HepG2 (cell line): Measurements from ENCODE around the gene MASP2. TPM values are rescaled to one million over a fixed set of nuclear protein-coding genes. Genes with fewer than 3 reads are reported as not detected.

Source experiments
- IKZF4 ChIP-seq: sonication (generic); formaldehyde crosslinking; IDR thresholded peaks from 2 replicates; pipeline ENCODE4 v1.5.1; 2020; ENCODE audit warnings: borderline replicate concordance, mild to moderate bottlenecking, low read depth, missing genetic modification reagents; ENCODE audit errors: not compliant biosample characterization
- KMT2B ChIP-seq: IDR thresholded peaks from 2 replicates; pipeline ENCODE4 v1.6.1; 2016; ENCODE audit warnings: missing genetic modification reagents, missing compliant biosample characterization
- MAFG ChIP-seq: sonication (generic); formaldehyde crosslinking; IDR thresholded peaks from 2 replicates; pipeline ENCODE4 v1.5.1; 2020; ENCODE audit warnings: mild to moderate bottlenecking, missing genetic modification reagents
- MED8 ChIP-seq: sonication (generic); formaldehyde crosslinking; IDR thresholded peaks from 2 replicates; pipeline ENCODE4 v1.8.1; 2023; ENCODE audit warnings: mild to moderate bottlenecking, missing genetic modification reagents; ENCODE audit not compliant: insufficient replicate concordance
- TAF1 ChIP-seq: sonication (generic); formaldehyde crosslinking; IDR thresholded peaks from 2 replicates; pipeline ENCODE4 v1.4.0; 2020; ENCODE audit warnings: missing genetic modification reagents
- ZBTB20 ChIP-seq: sonication (generic); formaldehyde crosslinking; IDR thresholded peaks from 2 replicates; pipeline ENCODE4 v1.8.1; 2023; ENCODE audit warnings: missing genetic modification reagents, low read depth, mild to moderate bottlenecking, borderline replicate concordance
- ZNF138 ChIP-seq: sonication (generic); formaldehyde crosslinking; IDR thresholded peaks from 2 replicates; pipeline ENCODE4 v1.5.0; 2020; ENCODE audit warnings: mild to moderate bottlenecking, low read depth, missing genetic modification reagents
- ZNF30 ChIP-seq: sonication (generic); formaldehyde crosslinking; IDR thresholded peaks from 2 replicates; pipeline ENCODE4 v1.5.0; 2020; ENCODE audit warnings: mild to moderate bottlenecking, missing genetic modification reagents
- ZNF577 ChIP-seq: sonication (generic); formaldehyde crosslinking; IDR thresholded peaks from 2 replicates; pipeline ENCODE4 v1.4.0; 2020; ENCODE audit warnings: mild to moderate bottlenecking, low read depth, missing genetic modification reagents, borderline replicate concordance
- ZNF749 ChIP-seq: sonication (generic); formaldehyde crosslinking; IDR thresholded peaks from 2 replicates; pipeline ENCODE4 v1.8.0; 2022; ENCODE audit warnings: mild to moderate bottlenecking, missing genetic modification reagents, moderate library complexity, borderline replicate concordance
- polyA plus RNA-seq, 8 experiments: library from polyadenylated mRNA; depleted of rRNA in 3 of 8; stranded (reverse) in 7 of 8; unstranded in 1 of 8; fragments of >200 nt; fragmentation: Illumina TruSeq in 4 of 8; extraction: Trizol in 4 of 8; gene quantifications; 2 replicates each; pipeline versions ENCODE4 v1.2.1 to v1.2.3, GENCODE V29; 2011 to 2016; ENCODE audit warnings: low read depth in 4 of 8, missing spikeins in 1 of 8, mixed read lengths in 1 of 8; ENCODE audit not compliant: insufficient read depth in 1 of 8
- total RNA-seq, 5 experiments: library from RNA; depleted of rRNA; stranded (reverse); fragments of >200 nt; fragmentation: Illumina TruSeq; extraction: Trizol; gene quantifications; 2 replicates each; pipeline ENCODE4 v1.2.3, GENCODE V29; 2016; ENCODE audit warnings: low read depth in 1 of 5
- TF ChIP-seq, protein P1 (sequence below): sonication (generic); formaldehyde crosslinking; IDR thresholded peaks from 2 replicates; pipeline ENCODE4 v1.4.0; 2020; ENCODE audit warnings: mild to moderate bottlenecking, missing genetic modification reagents
- TF ChIP-seq, protein P2 (sequence below): sonication (generic); formaldehyde crosslinking; IDR thresholded peaks from 2 replicates; pipeline ENCODE4 v1.5.1; 2020; ENCODE audit warnings: missing genetic modification reagents, mild to moderate bottlenecking, borderline replicate concordance
- TF ChIP-seq, protein P3 (sequence below): sonication (generic); formaldehyde crosslinking; IDR thresholded peaks from 2 replicates; pipeline ENCODE4 v1.8.1; 2023; ENCODE audit warnings: mild to moderate bottlenecking, missing genetic modification reagents
- TF ChIP-seq, protein P4 (sequence below): sonication (generic); formaldehyde crosslinking; IDR thresholded peaks from 2 replicates; pipeline ENCODE4 v1.5.0; 2020; ENCODE audit warnings: mild to moderate bottlenecking, missing genetic modification reagents
- TF ChIP-seq, protein P5 (sequence below): sonication (generic); formaldehyde crosslinking; IDR thresholded peaks from 2 replicates; pipeline ENCODE4 v1.4.0; 2020; ENCODE audit warnings: missing genetic modification reagents

The MASP2 gene
- total and polyA plus RNA-seq, 2 of the 13 experiments (the other 11 are each of a cell fraction or from before 2014, with no cell fraction given) = 7.1 to 11.8 TPM

DNA sequence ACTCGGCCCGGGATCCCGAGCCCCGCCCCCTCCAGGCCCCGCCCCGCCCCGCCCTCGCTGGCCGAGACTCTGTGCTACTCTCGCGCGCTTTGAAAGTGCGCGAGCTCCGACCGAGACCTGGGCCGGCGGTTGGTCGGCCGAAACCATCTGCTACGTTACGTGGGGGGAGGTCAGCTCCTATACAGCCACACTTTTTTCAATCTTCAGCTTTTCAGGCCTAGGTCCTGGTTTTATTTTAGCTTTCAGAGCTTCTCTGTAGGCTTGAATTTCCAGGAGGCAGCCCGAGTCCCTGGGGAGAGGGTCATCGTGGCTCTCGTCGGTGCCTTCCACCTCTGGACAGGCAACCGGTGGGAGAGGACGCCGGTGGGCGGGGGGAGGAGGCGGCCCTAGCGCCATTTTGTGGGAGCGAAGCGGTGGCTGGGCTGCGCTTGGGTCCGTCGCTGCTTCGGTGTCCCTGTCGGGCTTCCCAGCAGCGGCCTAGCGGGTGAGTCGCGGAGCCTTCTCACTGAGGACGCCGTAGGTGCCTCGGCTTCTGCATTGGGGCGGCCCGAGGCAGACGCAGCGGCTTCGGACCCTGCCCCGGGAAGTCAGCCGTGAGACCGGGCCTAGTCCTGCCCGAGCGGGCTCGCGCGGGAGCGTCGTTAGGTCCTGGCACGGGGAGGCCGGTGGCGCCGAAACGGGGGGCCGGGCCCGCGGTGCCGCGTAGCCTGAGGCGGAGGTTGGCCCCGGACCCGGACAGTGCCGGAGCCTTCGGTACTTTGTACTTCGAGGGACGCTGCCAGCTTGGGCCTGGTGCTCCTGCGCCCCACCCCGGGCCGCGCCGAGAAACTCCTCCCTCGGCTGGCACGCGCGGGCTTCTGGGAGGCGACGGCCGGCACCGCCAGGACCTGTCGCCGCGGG lies 34.5 kb downstream of the MASP2 start, which contains the start of gene TARDBP (continued):
- TF ChIP-seq ZNF30 (CRISPR knock-in tag) (peak; percentile 95), ZBTB20 (no peak; the same call in 1 of the 2 replicates), MAFG (CRISPR knock-in tag) (no peak), KMT2B (CRISPR knock-in tag) (peak; percentile 74), TAF1 (CRISPR knock-in tag) (peak; percentile 96), ZNF138 (CRISPR knock-in tag) (peak; percentile 64; the same call in 1 of the 2 replicates), ZNF749 (peak; percentile 41; the same call in 1 of the 2 replicates), ZNF577 (no peak), MED8 (CRISPR knock-in tag) (peak; percentile 74), IKZF4 (CRISPR knock-in tag) (peak; percentile 72)
- TF ChIP-seq, protein P1, sequence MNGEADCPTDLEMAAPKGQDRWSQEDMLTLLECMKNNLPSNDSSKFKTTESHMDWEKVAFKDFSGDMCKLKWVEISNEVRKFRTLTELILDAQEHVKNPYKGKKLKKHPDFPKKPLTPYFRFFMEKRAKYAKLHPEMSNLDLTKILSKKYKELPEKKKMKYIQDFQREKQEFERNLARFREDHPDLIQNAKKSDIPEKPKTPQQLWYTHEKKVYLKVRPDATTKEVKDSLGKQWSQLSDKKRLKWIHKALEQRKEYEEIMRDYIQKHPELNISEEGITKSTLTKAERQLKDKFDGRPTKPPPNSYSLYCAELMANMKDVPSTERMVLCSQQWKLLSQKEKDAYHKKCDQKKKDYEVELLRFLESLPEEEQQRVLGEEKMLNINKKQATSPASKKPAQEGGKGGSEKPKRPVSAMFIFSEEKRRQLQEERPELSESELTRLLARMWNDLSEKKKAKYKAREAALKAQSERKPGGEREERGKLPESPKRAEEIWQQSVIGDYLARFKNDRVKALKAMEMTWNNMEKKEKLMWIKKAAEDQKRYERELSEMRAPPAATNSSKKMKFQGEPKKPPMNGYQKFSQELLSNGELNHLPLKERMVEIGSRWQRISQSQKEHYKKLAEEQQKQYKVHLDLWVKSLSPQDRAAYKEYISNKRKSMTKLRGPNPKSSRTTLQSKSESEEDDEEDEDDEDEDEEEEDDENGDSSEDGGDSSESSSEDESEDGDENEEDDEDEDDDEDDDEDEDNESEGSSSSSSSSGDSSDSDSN (CRISPR knock-in tag) = peak; percentile 93
- TF ChIP-seq, protein P2, sequence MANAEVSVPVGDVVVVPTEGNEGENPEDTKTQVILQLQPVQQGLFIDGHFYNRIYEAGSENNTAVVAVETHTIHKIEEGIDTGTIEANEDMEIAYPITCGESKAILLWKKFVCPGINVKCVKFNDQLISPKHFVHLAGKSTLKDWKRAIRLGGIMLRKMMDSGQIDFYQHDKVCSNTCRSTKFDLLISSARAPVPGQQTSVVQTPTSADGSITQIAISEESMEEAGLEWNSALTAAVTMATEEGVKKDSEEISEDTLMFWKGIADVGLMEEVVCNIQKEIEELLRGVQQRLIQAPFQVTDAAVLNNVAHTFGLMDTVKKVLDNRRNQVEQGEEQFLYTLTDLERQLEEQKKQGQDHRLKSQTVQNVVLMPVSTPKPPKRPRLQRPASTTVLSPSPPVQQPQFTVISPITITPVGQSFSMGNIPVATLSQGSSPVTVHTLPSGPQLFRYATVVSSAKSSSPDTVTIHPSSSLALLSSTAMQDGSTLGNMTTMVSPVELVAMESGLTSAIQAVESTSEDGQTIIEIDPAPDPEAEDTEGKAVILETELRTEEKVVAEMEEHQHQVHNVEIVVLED (CRISPR knock-in tag) = peak; percentile 96
- TF ChIP-seq, protein P3, sequence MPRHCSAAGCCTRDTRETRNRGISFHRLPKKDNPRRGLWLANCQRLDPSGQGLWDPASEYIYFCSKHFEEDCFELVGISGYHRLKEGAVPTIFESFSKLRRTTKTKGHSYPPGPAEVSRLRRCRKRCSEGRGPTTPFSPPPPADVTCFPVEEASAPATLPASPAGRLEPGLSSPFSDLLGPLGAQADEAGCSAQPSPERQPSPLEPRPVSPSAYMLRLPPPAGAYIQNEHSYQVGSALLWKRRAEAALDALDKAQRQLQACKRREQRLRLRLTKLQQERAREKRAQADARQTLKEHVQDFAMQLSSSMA = no peak; the same call in 1 of the 2 replicates
- TF ChIP-seq, protein P4, sequence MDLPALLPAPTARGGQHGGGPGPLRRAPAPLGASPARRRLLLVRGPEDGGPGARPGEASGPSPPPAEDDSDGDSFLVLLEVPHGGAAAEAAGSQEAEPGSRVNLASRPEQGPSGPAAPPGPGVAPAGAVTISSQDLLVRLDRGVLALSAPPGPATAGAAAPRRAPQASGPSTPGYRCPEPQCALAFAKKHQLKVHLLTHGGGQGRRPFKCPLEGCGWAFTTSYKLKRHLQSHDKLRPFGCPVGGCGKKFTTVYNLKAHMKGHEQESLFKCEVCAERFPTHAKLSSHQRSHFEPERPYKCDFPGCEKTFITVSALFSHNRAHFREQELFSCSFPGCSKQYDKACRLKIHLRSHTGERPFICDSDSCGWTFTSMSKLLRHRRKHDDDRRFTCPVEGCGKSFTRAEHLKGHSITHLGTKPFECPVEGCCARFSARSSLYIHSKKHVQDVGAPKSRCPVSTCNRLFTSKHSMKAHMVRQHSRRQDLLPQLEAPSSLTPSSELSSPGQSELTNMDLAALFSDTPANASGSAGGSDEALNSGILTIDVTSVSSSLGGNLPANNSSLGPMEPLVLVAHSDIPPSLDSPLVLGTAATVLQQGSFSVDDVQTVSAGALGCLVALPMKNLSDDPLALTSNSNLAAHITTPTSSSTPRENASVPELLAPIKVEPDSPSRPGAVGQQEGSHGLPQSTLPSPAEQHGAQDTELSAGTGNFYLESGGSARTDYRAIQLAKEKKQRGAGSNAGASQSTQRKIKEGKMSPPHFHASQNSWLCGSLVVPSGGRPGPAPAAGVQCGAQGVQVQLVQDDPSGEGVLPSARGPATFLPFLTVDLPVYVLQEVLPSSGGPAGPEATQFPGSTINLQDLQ (CRISPR knock-in tag) = peak; percentile 27; the same call in 1 of the 2 replicates
- TF ChIP-seq, protein P5, sequence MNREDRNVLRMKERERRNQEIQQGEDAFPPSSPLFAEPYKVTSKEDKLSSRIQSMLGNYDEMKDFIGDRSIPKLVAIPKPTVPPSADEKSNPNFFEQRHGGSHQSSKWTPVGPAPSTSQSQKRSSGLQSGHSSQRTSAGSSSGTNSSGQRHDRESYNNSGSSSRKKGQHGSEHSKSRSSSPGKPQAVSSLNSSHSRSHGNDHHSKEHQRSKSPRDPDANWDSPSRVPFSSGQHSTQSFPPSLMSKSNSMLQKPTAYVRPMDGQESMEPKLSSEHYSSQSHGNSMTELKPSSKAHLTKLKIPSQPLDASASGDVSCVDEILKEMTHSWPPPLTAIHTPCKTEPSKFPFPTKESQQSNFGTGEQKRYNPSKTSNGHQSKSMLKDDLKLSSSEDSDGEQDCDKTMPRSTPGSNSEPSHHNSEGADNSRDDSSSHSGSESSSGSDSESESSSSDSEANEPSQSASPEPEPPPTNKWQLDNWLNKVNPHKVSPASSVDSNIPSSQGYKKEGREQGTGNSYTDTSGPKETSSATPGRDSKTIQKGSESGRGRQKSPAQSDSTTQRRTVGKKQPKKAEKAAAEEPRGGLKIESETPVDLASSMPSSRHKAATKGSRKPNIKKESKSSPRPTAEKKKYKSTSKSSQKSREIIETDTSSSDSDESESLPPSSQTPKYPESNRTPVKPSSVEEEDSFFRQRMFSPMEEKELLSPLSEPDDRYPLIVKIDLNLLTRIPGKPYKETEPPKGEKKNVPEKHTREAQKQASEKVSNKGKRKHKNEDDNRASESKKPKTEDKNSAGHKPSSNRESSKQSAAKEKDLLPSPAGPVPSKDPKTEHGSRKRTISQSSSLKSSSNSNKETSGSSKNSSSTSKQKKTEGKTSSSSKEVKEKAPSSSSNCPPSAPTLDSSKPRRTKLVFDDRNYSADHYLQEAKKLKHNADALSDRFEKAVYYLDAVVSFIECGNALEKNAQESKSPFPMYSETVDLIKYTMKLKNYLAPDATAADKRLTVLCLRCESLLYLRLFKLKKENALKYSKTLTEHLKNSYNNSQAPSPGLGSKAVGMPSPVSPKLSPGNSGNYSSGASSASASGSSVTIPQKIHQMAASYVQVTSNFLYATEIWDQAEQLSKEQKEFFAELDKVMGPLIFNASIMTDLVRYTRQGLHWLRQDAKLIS = no peak
